K562 (cell line): Measurements from ENCODE around the gene SATB2. TPM values are rescaled to one million over a fixed set of nuclear protein-coding genes. Genes with fewer than 3 reads are reported as not detected.

ENCODE experiments used
- FIP1L1 ChIP-seq: fragments of 200-400 bp; formaldehyde crosslinking; IDR thresholded peaks from 2 replicates; pipeline ENCODE4 v1.6.1; 2018; ENCODE audit warnings: mild to moderate bottlenecking, low read depth, low read length; ENCODE audit not compliant: poor library complexity, severe bottlenecking
- HSF4 ChIP-seq: fragments of 250-450 bp; sonication (Bioruptor Pico); IDR thresholded peaks from 2 replicates; pipeline ENCODE4 v2.1.2; 2022; ENCODE audit warnings: mild to moderate bottlenecking, moderate library complexity, borderline replicate concordance
- MEIS2 ChIP-seq: fragments of 450-650 bp; IDR thresholded peaks from 2 replicates; pipeline ENCODE4 v1.6.1; 2014; ENCODE audit warnings: mild to moderate bottlenecking; ENCODE audit not compliant: partially characterized antibody
- PML ChIP-seq: IDR thresholded peaks from 2 replicates; pipeline ENCODE4 v1.6.1; 2012; ENCODE audit warnings: low read length, inconsistent platforms
- TCFL5 ChIP-seq: fragments of 250-450 bp; sonication (Bioruptor Pico); conservative IDR thresholded peaks from 2 replicates; pipeline ENCODE4 v1.6.1; 2021; ENCODE audit warnings: mild to moderate bottlenecking, moderate library complexity, matching md5 sums
- polyA plus RNA-seq, 8 experiments: library from polyadenylated mRNA; depleted of rRNA in 4 of 8; stranded (reverse) in 5 of 8; unstranded in 3 of 8; fragments of >200 nt; fragmentation: Nextera tagmentation in 2 of 8; fragmentation: Illumina TruSeq in 1 of 8; extraction: Ambion mirVana in 2 of 8; extraction: Trizol in 1 of 8; gene quantifications; 2 replicates each; pipeline versions ENCODE4 v1.2.1 to v1.2.3, GENCODE V29; 2011 to 2014; ENCODE audit warnings: inconsistent platforms in 1 of 8, missing spikeins in 1 of 8
- total RNA-seq, 7 experiments: library from RNA; depleted of rRNA in 6 of 7; stranded (reverse); fragments of >200 nt in 6 of 7; fragmentation: Illumina TruSeq in 2 of 7; extraction: Trizol in 2 of 7; gene quantifications; 2 replicates each; pipeline versions ENCODE4 v1.2.1 to v1.2.3, GENCODE V29; 2011 to 2021; ENCODE audit warnings: low replicate concordance in 1 of 7
- TF ChIP-seq, protein P1 (sequence below): fragments of 450-650 bp; IDR thresholded peaks from 2 replicates; pipeline ENCODE4 v1.7.1; 2018; ENCODE audit warnings: mild to moderate bottlenecking, low read depth; ENCODE audit not compliant: partially characterized antibody
- TF ChIP-seq, protein P2 (sequence below): fragments of 250-450 bp; sonication (Bioruptor Pico); IDR thresholded peaks from 2 replicates; pipeline ENCODE4 v1.8.0; 2022; ENCODE audit warnings: moderate library complexity, mild to moderate bottlenecking, inconsistent platforms
- TF ChIP-seq, protein P3 (sequence below): fragments of 450-650 bp; IDR thresholded peaks from 2 replicates; pipeline ENCODE4 v1.6.1; 2016
- TF ChIP-seq, protein P4 (sequence below): fragments of 450-650 bp; IDR thresholded peaks from 2 replicates; pipeline ENCODE4 v1.6.1; 2017; ENCODE audit warnings: antibody characterized with exemption, mild to moderate bottlenecking
- TF ChIP-seq, protein P5 (sequence below): sonication (generic); formaldehyde crosslinking; IDR thresholded peaks from 2 replicates; pipeline ENCODE4 v1.8.0; 2022; ENCODE audit warnings: mild to moderate bottlenecking, missing genetic modification reagents

Gene SATB2
- total and polyA plus RNA-seq, 9 of the 15 experiments (the other 6 are each of a cell fraction or from before 2014, with no cell fraction given), result 4.5 to 34.0 (median 15.1) TPM

DNA sequence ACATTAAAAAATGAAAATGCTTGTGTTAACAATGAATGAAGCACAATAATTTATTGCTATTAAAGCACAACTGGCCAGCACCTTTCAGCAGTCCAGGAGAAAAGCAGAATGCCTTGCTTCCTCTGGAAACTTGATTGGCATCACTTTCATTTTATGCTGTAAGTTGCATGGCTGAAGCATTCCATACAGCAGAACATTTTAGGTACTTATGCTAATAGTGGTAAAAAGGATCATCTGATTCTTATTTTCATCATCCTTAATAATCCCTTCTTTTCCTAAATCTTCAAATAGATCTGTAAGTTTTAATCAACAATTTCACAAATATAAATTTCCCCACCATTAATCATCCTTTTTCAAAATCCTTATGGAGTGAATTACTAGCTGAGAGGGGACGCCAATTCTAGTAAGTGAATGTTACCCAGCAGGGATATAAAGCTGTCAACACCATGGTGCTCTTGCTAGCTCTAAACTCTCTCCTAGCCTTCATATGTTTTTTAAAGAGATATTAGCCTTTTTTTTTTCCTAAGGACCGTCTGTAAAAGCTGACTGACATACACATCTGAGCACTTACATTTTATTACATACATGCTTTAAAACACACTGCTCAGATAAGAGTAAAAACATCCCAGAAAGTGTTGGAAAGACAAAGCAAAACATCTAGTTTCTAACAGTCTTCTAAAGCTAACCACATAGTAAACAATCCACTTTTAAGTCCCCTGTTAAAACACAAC lies 5.3 kb downstream of the SATB2 start (continued):
- TF ChIP-seq, protein P1, sequence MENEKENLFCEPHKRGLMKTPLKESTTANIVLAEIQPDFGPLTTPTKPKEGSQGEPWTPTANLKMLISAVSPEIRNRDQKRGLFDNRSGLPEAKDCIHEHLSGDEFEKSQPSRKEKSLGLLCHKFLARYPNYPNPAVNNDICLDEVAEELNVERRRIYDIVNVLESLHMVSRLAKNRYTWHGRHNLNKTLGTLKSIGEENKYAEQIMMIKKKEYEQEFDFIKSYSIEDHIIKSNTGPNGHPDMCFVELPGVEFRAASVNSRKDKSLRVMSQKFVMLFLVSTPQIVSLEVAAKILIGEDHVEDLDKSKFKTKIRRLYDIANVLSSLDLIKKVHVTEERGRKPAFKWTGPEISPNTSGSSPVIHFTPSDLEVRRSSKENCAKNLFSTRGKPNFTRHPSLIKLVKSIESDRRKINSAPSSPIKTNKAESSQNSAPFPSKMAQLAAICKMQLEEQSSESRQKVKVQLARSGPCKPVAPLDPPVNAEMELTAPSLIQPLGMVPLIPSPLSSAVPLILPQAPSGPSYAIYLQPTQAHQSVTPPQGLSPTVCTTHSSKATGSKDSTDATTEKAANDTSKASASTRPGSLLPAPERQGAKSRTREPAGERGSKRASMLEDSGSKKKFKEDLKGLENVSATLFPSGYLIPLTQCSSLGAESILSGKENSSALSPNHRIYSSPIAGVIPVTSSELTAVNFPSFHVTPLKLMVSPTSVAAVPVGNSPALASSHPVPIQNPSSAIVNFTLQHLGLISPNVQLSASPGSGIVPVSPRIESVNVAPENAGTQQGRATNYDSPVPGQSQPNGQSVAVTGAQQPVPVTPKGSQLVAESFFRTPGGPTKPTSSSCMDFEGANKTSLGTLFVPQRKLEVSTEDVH, result no peak
- no peak for TF ChIP-seq FIP1L1
- peak; percentile 89 for TF ChIP-seq MEIS2
- TF ChIP-seq, protein P2, sequence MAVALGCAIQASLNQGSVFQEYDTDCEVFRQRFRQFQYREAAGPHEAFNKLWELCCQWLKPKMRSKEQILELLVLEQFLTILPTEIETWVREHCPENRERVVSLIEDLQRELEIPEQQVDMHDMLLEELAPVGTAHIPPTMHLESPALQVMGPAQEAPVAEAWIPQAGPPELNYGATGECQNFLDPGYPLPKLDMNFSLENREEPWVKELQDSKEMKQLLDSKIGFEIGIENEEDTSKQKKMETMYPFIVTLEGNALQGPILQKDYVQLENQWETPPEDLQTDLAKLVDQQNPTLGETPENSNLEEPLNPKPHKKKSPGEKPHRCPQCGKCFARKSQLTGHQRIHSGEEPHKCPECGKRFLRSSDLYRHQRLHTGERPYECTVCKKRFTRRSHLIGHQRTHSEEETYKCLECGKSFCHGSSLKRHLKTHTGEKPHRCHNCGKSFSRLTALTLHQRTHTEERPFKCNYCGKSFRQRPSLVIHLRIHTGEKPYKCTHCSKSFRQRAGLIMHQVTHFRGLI (CRISPR knock-in tag), result no peak
- TF ChIP-seq, protein P3, sequence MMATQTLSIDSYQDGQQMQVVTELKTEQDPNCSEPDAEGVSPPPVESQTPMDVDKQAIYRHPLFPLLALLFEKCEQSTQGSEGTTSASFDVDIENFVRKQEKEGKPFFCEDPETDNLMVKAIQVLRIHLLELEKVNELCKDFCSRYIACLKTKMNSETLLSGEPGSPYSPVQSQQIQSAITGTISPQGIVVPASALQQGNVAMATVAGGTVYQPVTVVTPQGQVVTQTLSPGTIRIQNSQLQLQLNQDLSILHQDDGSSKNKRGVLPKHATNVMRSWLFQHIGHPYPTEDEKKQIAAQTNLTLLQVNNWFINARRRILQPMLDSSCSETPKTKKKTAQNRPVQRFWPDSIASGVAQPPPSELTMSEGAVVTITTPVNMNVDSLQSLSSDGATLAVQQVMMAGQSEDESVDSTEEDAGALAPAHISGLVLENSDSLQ, result peak; percentile 27; the same call in 1 of the 2 replicates
- no peak for TF ChIP-seq PML
- TF ChIP-seq, protein P4, sequence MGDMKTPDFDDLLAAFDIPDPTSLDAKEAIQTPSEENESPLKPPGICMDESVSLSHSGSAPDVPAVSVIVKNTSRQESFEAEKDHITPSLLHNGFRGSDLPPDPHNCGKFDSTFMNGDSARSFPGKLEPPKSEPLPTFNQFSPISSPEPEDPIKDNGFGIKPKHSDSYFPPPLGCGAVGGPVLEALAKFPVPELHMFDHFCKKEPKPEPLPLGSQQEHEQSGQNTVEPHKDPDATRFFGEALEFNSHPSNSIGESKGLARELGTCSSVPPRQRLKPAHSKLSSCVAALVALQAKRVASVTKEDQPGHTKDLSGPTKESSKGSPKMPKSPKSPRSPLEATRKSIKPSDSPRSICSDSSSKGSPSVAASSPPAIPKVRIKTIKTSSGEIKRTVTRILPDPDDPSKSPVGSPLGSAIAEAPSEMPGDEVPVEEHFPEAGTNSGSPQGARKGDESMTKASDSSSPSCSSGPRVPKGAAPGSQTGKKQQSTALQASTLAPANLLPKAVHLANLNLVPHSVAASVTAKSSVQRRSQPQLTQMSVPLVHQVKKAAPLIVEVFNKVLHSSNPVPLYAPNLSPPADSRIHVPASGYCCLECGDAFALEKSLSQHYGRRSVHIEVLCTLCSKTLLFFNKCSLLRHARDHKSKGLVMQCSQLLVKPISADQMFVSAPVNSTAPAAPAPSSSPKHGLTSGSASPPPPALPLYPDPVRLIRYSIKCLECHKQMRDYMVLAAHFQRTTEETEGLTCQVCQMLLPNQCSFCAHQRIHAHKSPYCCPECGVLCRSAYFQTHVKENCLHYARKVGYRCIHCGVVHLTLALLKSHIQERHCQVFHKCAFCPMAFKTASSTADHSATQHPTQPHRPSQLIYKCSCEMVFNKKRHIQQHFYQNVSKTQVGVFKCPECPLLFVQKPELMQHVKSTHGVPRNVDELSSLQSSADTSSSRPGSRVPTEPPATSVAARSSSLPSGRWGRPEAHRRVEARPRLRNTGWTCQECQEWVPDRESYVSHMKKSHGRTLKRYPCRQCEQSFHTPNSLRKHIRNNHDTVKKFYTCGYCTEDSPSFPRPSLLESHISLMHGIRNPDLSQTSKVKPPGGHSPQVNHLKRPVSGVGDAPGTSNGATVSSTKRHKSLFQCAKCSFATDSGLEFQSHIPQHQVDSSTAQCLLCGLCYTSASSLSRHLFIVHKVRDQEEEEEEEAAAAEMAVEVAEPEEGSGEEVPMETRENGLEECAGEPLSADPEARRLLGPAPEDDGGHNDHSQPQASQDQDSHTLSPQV, result no peak
- no peak for TF ChIP-seq HSF4
- no peak for TF ChIP-seq TCFL5 (CRISPR knock-in tag)
- TF ChIP-seq, protein P5, sequence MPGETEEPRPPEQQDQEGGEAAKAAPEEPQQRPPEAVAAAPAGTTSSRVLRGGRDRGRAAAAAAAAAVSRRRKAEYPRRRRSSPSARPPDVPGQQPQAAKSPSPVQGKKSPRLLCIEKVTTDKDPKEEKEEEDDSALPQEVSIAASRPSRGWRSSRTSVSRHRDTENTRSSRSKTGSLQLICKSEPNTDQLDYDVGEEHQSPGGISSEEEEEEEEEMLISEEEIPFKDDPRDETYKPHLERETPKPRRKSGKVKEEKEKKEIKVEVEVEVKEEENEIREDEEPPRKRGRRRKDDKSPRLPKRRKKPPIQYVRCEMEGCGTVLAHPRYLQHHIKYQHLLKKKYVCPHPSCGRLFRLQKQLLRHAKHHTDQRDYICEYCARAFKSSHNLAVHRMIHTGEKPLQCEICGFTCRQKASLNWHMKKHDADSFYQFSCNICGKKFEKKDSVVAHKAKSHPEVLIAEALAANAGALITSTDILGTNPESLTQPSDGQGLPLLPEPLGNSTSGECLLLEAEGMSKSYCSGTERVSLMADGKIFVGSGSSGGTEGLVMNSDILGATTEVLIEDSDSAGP (CRISPR knock-in tag), result peak; percentile 67
